K562 (cell line): Measurements from ENCODE around the gene CDADC1. TPM values are rescaled to one million over a fixed set of nuclear protein-coding genes. Genes with fewer than 3 reads are reported as not detected.

Source experiments
- ATAC-seq: fragments of 200-7000 bp; cut with Tn5 transposase; 3 replicates; pipeline ENCODE4 v1.9.1; 2020; ENCODE audit warnings: moderate library complexity
- BruUV-seq: library from RNA; stranded (reverse); fragments of 400-500 nt; replicated peaks from 2 replicates; lab custom pipeline; 2021; lab: Mats Ljungman, UMichigan
- CTCF ChIA-PET: fragments of 300-600 bp; formaldehyde crosslinking; extraction: SDS; loops from one replicate; lab custom pipeline; 2021; ENCODE audit warnings: low intra/inter-chr PET ratio; lab: Yijun Ruan, JAX
- POLR2A ChIA-PET: fragments of 300-600, 350-650 bp; sonication (Branson Sonifier 250); formaldehyde crosslinking; extraction: SDS; loops from one replicate; lab custom pipeline; 2021; ENCODE audit warnings: antibody characterized with exemption, inconsistent platforms; lab: Yijun Ruan, JAX
- DNase-seq, 4 experiments: peaks; one replicate each; pipeline versions ENCODE4 v3.0.0 to v3.0.0-alpha.2; 2011 to 2018; ENCODE audit warnings: low spot score in 3 of 4, mixed read lengths in 3 of 4; ENCODE audit errors: extremely low read depth in 1 of 4
- FAIRE-seq: peaks from 2 replicates; lab custom pipeline; 2011; peaks lifted over from hg19 to GRCh38; lab: Jason Lieb, UNC
- H2AFZ ChIP-seq: 2 replicates; pipeline ENCODE4 v1.6.0; 2011; ENCODE audit warnings: low read depth, low read length, control low read depth, inconsistent platforms
- H3K27ac ChIP-seq: fragments of 200-600 bp; 3 replicates; pipeline ENCODE4 v1.8.0; 2011; ENCODE audit warnings: low read depth, mild to moderate bottlenecking, control low read depth, inconsistent platforms, low read length, moderate library complexity, mixed read lengths; ENCODE audit errors: extremely low read depth
- H3K27me3 ChIP-seq, 2 experiments: fragments of 300-600 bp in 1 of 2; 2 replicates in 1 of 2; 3 replicates in 1 of 2; pipeline versions ENCODE4 v1.6.0 to v1.8.0; 2011; ENCODE audit warnings: inconsistent platforms in 2 of 2, low read length in 2 of 2, mild to moderate bottlenecking in 1 of 2, mixed read lengths in 1 of 2, moderate library complexity in 1 of 2; ENCODE audit not compliant: control insufficient read depth in 2 of 2, insufficient read depth in 2 of 2
- H3K36me3 ChIP-seq: fragments of 300-600 bp; 3 replicates; pipeline ENCODE4 v1.8.0; 2011; ENCODE audit warnings: mild to moderate bottlenecking, low read length, inconsistent platforms; ENCODE audit not compliant: control insufficient read depth, insufficient read depth
- H3K4me1 ChIP-seq, 2 experiments: fragments of 200-600 bp in 1 of 2; replicated peaks in 1 of 2; 2 replicates in 1 of 2; 3 replicates in 1 of 2; pipeline versions ENCODE4 v1.5.1 to v1.8.0; 2011; ENCODE audit warnings: inconsistent platforms in 2 of 2, low read length in 2 of 2, mild to moderate bottlenecking in 1 of 2, mixed read lengths in 1 of 2, moderate library complexity in 1 of 2; ENCODE audit not compliant: control insufficient read depth in 2 of 2, insufficient read depth in 2 of 2
- H3K4me2 ChIP-seq: 2 replicates; pipeline ENCODE4 v1.6.1; 2011; ENCODE audit warnings: low read length, control low read depth, inconsistent platforms, mixed read lengths; ENCODE audit not compliant: insufficient read depth
- H3K4me3 ChIP-seq: fragments of 200-600 bp; sonication (generic), shearing (Covaris generic); 2 replicates; pipeline ENCODE4 v1.5.1; 2016; ENCODE audit warnings: control low read depth, inconsistent platforms
- H3K79me2 ChIP-seq: fragments of 200-600 bp; 3 replicates; pipeline ENCODE4 v1.8.0; 2011; ENCODE audit warnings: low read length, inconsistent platforms; ENCODE audit not compliant: control insufficient read depth, insufficient read depth
- H3K9ac ChIP-seq, 2 experiments: 2 replicates each; pipeline versions ENCODE4 v1.6.0 to v1.6.1; 2011; ENCODE audit warnings: low read depth in 2 of 2, low read length in 2 of 2, control low read depth in 1 of 2, inconsistent platforms in 1 of 2, mild to moderate bottlenecking in 1 of 2, mixed read lengths in 1 of 2; ENCODE audit not compliant: insufficient read depth in 1 of 2
- H3K9me1 ChIP-seq: one replicate; pipeline ENCODE4 v1.6.0; 2011; ENCODE audit warnings: inconsistent platforms, mild to moderate bottlenecking, low read length, moderate library complexity; ENCODE audit not compliant: control insufficient read depth, insufficient read depth
- H3K9me3 ChIP-seq: replicated peaks from 2 replicates; pipeline ENCODE4 v1.5.1; 2011; ENCODE audit warnings: low read depth, low read length, inconsistent platforms; ENCODE audit not compliant: control insufficient read depth, insufficient read depth
- H4K20me1 ChIP-seq: replicated peaks from 2 replicates; pipeline ENCODE4 v1.6.1; 2011; ENCODE audit warnings: low read length, inconsistent platforms, mixed read lengths; ENCODE audit not compliant: control insufficient read depth, insufficient read depth
- EWSR1 ChIP-seq: fragments of 450-650 bp; IDR thresholded peaks from 2 replicates; pipeline ENCODE4 v1.6.1; 2018; ENCODE audit warnings: borderline replicate concordance, mild to moderate bottlenecking, low read depth, moderate library complexity; ENCODE audit not compliant: partially characterized antibody
- HDAC6 ChIP-seq: IDR thresholded peaks from 2 replicates; pipeline ENCODE4 v1.6.1; 2012; ENCODE audit warnings: low read depth, mild to moderate bottlenecking, control low read depth, inconsistent platforms, low read length, moderate library complexity
- POLR2B ChIP-seq: fragments of 450-650 bp; IDR thresholded peaks from 2 replicates; pipeline ENCODE4 v1.6.1; 2018; ENCODE audit warnings: low read depth; ENCODE audit not compliant: partially characterized antibody
- ZBTB26 ChIP-seq: fragments of 450-650 bp; formaldehyde crosslinking; IDR thresholded peaks from 2 replicates; pipeline ENCODE4 v1.4.0; 2022; ENCODE audit warnings: missing genetic modification characterization
- ZC3H11A ChIP-seq: IDR thresholded peaks from 2 replicates; pipeline ENCODE4 v1.6.1; 2012; ENCODE audit warnings: low read depth, low read length, improper control_type of control experiment
- ZC3H8 ChIP-seq: fragments of 450-650 bp; IDR thresholded peaks from 2 replicates; pipeline ENCODE4 v1.6.1; 2017
- WGBS: fragments of 100-300 bp; shearing (Covaris generic); methylation state at CpG from one replicate; pipeline ENCODE4 v1.1.6; 2016; ENCODE audit warnings: low coverage, mixed read lengths; ENCODE audit not compliant: insufficient coverage; ENCODE audit errors: missing lambda C conversion rate; 5-methylcytosine and 5-hydroxymethylcytosine counted together
- in situ Hi-C: fragments of 300-500 bp; cut with MboI; formaldehyde crosslinking; loops from 4 replicates; pipeline ENCODE4 v1.15.0; 2018; ENCODE audit warnings: inconsistent platforms, mixed read lengths
- intact Hi-C: fragments of 100-400 bp; cut with micrococcal nuclease; formaldehyde crosslinking; loops from 2 replicates; pipeline ENCODE4 v1.14.2; 2022
- polyA plus RNA-seq, 8 experiments: library from polyadenylated mRNA; depleted of rRNA in 4 of 8; stranded (reverse) in 5 of 8; unstranded in 3 of 8; fragments of >200 nt; fragmentation: Nextera tagmentation in 2 of 8; fragmentation: Illumina TruSeq in 1 of 8; extraction: Ambion mirVana in 2 of 8; extraction: Trizol in 1 of 8; gene quantifications; 2 replicates each; pipeline versions ENCODE4 v1.2.1 to v1.2.3, GENCODE V29; 2011 to 2014; ENCODE audit warnings: inconsistent platforms in 1 of 8, missing spikeins in 1 of 8
- total RNA-seq, 7 experiments: library from RNA; depleted of rRNA in 6 of 7; stranded (reverse); fragments of >200 nt in 6 of 7; fragmentation: Illumina TruSeq in 2 of 7; extraction: Trizol in 2 of 7; gene quantifications; 2 replicates each; pipeline versions ENCODE4 v1.2.1 to v1.2.3, GENCODE V29; 2011 to 2021; ENCODE audit warnings: low replicate concordance in 1 of 7

CDADC1 gene
- total and polyA plus RNA-seq, 9 of the 15 experiments (the other 6 are each of a cell fraction or from before 2014, with no cell fraction given), result 4.1 to 11.8 (median 6.3) TPM

DNA sequence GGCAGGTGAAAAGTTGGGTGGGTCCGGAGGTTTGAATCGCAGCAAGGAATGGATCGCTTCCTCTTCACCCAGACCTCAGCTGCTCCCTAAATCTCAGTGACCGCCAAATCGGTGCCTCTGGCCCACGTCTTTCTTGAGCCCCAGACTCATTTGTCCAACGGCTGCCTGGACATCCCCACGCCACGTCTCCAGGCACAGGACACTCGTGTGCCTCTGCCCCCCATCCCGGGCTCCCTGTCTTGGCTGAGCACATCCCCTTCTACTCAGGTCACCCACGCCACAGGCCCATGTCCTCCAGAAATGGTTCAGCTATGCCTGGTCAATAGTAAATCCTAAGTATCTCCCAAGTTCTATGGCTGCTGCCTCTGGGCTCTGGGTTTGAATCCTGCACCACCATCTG, 56.6 kb downstream of the CDADC1 start:
- intact Hi-C loops (loop anchor here (5.0 kb wide), 1 partner anchor 118 kb away; no protein-coding TSS in a partner anchor), in situ Hi-C loops (loop anchor here (10.0 kb wide), 1 partner anchor 130 kb away; no protein-coding TSS in a partner anchor)
- H3K79me2 ChIP-seq, result no peaks in the 10 kb centered on the region
- H3K9me1 ChIP-seq, result no peaks in the 10 kb centered on the region
- no peak overlapping the region for H2AFZ ChIP-seq
- no peak overlapping the region for H3K4me2 ChIP-seq
- H3K9ac ChIP-seq, result no peak overlapping the region
- H3K27me3 ChIP-seq, result no peaks in the 10 kb centered on the region
- no peaks in the 10 kb centered on the region for H3K9me3 ChIP-seq
- TF ChIP-seq EWSR1 (no peak), ZBTB26 (CRISPR knock-in tag) (no peak), ZC3H11A (no peak), POLR2B (no peak), HDAC6 (no peak), ZC3H8 (no peak)
- H3K4me3 ChIP-seq, result no peak overlapping the region
- H3K27ac ChIP-seq, result no peak overlapping the region
- 58% methylated on average over 9 of the region's 12 CpGs for WGBS
- DNase-seq (no peak), ATAC-seq (no peak), FAIRE-seq (no peak)
- H3K4me1 ChIP-seq, result peaks cover 2 to 9% of the 10 kb centered on the region in 2 experiments; a peak in 3 of 5 replicates
- CTCF ChIA-PET, result no interaction called here
- POLR2A ChIA-PET, result no interaction called here
- H3K36me3 ChIP-seq, result no peaks in the 10 kb centered on the region
- BruUV-seq, result no TSS peak
- H4K20me1 ChIP-seq, result no peaks in the 10 kb centered on the region
